GM19043 (cell line): ENCODE data around the gene CPXM1.
"Not testable (repeated sequence)": the region's sequence is repeated elsewhere in the genome, so short reads cannot be mapped to it uniquely, and the experiment has no call there.

Experiments used
- ATAC-seq: cut with Tn5 transposase; IDR thresholded peaks from one replicate; pipeline ENCODE4 v1.9.1; 2021; ENCODE audit warnings: low read depth; ENCODE audit not compliant: unreplicated experiment

The CPXM1 gene

DNA sequence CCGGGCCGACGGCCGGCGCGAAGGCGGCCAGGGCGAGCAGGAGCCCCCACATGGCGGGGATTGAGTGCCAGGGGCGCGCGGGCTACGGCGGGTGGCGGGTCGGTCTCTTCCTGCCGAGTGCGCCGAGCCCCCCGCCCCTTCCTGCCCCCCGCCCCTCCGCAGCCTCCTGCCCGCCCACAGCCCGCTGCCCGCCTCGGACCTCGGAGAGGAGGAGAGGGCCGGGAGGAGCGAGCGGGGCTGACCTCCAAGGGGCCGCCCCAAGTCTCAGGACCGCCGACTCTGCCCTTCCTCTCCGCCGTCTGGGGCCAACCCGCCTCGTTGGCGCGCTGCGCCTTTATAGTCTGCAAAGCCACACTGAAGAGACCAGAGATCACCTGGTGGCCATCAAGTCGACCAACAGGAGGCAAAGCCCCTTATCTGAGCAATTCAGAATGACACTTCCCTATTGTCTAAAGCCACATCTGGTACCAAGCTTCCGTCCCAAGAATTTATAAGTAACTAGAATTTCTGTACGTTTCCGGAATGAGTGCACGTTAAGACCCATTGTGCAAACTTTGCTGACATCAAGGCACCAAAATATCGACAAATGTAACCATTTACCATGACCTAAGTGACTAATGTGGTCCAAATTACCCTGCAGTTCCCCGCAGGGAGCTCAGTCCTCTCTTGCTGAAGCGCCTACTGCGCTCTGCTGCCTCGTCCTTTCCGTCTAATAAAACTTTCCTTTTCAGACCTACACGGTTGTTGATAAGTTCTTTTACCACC is at the start of gene CPXM1:
CPXM1 (minus strand) TSS at position 107 of the 765 bp plus-strand sequence; CDS start at position 52, 55 bp downstream.
- ATAC-seq = peak; percentile 64

DNA sequence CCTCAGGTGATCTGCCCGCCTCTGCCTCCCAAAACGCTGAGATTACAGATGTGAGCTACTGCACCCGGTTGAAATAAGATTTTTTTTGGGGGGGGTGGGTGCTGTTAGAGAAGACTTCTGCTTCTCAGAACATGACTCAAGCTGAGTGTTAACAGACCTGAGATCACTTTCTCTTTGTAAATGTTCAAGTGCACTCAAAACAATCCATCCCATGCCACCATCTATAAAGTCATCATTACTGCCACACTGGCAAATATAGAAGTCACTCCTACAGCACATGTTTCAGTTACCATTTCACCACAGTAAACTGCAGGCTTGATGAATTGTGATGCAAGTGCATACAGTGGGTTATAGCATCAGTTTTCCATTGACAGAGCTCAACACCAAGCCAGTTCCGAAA is 49.1 kb upstream of the CPXM1 start:
- ATAC-seq = no peak

DNA sequence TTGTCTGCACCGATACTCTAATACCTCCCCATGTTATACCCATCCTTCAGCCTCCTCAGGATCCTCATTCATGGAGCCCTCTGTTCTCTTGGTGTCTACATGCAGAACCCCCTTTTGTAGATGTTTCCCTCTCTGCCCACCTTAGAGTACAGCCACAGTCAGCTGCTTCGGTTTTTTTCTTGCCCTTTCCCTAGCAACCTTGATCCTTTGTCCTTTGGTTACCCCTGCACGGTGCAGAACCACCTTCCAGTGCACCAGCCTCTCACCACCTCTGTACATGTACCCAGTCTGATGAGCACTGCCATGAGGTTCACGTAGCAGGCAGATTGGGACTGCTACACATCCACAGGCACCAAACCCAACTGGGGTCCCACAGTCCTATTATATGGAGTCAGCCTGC is 47.4 kb upstream of the CPXM1 start:
- no peak for ATAC-seq

DNA sequence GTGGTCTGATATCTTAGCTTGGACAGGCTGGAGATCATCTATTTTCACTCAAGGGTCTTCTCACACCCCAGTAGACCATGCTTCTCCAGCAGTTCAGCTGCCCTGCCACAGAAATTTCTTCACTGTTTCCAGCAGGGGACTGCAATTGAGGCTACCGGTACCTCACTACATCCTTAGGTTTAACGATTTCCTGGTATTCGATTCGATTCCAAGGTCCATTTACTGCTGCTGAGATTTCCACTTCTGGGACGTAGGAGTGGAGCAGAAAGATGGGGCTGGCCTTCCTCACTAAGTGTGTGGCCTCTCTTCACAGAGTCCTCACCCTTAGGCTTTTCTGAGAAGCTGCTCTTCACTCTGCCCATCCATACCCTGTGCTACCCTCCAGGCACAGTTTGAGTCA is 46.3 kb upstream of the CPXM1 start:
- ATAC-seq = no peak

DNA sequence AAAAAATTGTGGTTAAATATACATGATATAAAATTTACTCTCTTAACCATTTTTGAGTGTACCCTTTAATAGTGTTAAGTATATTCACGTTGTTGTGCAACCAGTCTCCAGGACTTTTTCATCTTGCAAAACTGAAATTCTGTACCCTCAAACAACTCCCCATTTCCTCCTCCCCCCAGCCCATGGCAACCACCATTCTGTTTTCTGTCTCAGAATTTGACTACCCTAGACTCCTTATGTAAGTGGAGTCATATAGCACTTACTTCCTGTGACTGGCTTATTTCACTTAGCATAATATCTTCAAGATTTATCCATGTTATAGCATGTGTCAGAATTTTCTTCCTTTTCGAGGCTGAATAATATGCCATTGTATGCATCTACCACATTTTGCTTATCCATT is 45.2 kb upstream of the CPXM1 start:
- ATAC-seq = no peak

DNA sequence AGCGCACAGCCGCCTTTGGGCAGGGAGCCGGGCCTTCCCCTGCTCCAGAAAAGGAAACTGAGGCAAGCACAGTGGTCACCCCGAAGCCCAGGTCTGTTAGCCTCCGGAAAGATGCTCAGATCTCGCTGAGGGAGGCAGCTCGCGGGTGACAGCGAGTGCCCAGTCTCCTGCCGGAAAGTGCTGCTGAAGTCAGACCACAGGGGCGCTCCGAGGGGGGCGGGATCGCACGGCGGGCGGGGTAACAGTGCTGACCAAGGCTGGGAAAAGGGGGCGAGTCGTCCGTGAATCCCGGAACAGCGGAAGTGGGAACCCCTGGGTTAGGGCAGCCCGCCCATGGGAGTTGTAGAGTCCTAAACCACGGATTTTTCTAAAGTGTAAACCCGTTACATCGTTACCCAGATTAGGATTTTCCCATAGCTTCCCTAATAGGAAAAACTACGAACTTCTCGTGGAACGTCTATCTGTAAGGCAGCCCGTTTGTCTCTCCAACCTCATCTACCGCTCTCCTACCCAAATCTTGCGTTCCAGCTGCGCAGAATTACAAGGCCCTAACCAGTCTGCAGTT is 40.6 kb upstream of the CPXM1 start:
- ATAC-seq = peak; percentile 19

DNA sequence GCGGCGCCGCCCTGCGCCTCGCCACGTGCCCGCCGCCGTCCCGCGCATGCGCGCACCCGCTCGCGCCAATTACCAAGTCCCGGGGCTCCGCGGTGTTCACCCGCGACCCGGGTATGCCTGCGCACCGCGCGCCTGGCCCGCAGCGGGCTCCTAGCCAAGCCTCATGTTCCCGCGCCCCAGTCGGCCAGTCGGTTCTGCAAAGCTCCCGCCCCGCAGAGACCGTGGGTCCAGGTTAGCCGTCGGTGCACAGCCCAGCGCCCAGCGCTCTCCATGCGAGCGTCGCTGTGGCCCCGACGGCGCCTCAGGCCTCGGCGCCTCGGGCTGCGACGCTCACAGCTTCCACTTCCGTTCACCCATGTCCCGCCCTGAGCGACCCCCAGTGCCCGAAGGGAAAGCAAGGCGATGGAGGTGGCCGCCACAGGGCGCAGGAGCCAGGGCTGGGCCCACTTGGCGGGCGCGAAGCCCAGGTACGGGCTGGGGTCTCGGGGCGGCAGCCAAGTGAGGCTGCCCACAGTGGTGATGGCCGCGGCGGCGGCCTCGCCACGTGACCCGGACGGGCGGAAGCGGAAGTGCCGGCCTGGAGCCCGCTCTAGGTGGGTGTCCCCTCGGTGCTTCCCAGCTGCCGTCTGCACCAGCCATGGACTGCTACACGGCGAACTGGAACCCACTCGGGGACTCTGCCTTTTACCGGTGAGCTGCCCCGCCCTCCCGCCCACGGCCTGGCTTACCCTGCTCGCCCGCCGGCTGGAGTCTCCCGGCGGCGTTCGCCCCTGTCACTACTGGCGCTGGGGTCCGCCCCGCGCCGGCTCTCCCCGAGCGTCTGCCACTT is 39.9 kb upstream of the CPXM1 start, which contains the start of the genes PCED1A and VPS16:
PCED1A (minus strand) TSS at position 518 of the 829 bp plus-strand sequence. CDS start 743 bp downstream, outside the sequence.
VPS16 (plus strand) TSS at position 608 of the 829 bp plus-strand sequence; CDS start at position 638, 30 bp downstream.
- peak; percentile 95 for ATAC-seq

DNA sequence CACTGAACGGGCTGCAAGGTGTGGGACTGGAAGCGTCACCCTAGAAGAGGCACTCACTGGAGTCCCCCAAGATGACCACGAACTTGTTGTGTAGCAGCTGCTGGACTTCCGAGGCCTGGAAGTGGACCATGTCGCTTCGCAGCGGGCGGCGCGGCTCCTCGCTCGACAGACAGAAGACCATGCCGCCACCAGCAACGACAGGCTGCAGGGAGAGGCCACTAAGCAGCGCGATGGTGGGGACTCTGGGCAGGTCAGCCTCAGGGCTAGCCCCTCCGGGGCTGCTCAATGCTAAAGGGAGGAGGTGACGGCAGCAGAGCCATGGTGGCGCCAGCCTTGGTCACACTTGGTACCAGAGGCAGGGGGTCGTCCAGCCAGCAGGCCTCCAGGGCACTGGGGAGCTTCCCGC is 39.3 kb upstream of the CPXM1 start:
- no peak for ATAC-seq

DNA sequence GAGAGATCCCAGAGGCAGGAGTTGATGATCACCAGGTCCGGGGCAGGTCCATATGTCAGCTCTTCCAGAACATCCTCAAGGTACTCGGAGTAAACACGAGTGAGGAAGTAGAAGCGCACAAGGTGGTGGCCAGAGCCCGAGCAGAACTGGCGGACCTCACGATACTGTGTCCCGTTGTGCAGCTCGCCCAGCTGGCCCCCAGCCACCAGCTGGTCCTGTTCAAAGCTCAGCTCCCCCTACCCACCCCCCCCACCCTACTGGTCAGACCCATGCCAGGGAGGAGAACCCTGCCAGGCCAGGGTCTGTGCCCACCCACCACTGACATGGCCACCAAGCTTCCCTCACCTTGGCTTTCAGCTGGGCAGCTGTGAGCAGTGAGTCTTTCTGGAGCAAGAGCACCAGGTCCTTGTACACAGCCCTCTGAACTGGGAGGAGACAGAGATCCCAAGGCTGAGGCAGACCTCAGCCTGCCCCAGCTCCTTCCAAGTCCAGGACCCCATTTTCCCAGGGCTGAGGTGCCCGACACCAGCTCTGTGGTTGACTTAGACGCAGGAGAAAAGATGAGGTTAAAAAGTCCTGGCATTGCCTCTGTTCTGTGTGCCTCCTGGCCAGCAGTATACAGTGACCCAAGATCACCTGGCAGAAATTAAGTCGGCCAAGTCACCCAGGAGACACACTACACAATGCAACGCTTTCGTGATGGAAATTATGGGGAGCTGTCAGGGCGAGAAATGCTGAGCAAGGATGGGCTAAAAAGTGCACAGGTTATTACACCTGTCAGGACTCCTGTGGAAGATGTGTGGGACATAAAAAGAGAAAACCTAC is 38.6 kb upstream of the CPXM1 start:
- ATAC-seq = no peak

DNA sequence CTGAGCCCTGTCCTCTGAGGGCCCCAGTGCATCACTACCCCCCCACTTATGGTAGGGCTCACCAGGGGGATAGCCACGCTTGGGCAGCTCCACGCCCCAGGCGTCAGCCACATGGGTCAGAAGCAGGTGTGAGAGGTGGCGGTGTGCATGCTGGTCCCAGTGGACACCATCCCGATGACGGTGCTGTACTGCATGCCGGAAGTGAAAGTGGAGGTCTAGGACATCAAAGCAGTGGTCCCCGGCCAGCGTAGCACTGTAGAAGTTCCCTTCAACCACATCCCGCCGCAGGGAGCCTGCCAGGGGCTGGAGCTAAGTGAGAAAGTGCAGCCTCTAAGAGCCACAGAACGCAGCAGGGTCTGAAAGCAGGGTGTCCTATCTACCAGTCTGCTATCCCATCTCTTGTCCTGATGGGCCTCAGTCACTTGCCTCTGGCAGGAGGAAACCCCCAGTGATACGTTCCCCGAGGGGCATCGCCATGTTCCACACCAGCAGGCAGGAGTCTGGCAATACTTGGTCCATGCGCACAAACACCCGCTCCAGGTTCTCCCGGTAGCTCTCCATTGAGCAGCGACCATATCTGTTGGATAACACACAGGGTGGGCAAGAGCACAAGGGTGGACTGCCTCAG is 37.9 kb upstream of the CPXM1 start:
- no peak for ATAC-seq

DNA sequence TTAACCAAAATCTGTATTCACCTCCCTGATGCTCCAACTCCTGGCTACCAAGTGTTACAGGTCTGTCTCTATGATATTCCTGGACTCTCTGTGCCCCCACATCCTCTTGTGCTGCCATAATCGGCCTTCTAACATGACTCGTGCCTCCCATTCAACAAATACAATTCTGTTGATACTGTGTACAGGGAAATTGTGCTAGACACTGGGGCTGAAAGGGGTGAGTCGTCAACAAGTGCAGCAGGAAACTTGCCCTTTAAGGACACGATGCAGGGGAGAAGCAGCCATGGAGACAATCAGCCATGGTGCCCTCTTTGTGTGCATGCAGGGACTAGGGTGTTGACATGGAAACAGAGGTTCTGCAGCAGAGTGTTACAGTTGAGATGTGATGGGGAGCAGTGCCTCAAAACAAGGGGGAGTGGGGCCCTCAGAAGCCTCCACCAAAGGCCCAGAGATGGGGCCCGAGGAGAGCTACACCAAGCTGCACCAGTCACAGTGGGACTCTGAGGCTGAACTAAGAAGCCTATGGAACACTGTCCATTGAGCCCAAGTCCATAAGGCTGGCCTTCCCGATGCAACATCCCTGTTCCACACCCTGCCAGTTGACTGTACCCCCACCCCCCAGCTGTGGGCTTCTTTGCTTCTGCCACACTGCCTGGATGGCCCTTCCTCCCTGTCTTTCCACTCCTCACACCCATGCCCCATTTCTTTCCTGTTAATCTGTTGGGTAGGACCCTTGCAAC is 37.0 kb upstream of the CPXM1 start:
- ATAC-seq = no peak

DNA sequence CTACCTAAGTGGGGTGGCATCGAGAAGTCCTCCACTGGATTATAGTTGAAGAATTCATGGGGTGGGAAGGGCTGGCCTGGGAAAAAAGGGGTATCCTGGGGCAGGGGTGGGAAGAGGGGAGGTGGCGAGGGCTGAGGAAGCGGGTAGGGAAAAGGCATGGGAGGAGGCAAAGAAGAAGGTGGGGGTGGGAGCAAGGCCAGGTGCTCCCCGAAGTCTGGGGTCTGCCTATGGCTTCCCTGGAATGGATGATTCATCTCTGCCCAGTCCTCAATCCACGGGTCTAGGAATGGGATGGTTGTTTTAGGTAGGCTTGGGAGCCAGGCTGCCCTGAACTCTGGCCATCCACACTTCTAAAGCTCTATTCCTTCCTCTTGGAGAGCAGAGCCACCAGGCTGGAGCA is 35.6 kb upstream of the CPXM1 start:
- ATAC-seq = no peak

DNA sequence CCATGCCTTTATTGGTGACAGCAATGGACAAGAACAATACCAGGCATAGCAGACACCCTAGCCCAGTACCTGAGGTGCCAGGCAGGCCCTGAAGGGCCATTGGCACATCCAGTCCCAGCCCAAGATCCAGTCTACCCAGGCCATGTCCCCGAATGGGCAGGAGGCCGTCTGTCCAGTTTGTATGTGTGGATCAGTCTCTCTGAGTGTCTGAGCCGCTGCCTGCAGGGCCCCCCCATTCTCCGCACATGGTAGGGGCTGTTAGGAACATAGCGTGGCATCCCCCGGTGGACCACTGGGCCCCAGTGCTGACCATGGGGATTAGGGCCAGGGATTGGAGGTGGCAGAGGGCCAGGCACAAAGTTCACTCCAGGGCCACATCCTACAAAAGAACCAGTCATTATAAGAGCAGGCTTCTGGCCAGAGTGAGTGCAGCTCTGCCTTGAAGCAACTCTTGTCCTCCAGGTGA is 34.9 kb upstream of the CPXM1 start:
- ATAC-seq = no peak

DNA sequence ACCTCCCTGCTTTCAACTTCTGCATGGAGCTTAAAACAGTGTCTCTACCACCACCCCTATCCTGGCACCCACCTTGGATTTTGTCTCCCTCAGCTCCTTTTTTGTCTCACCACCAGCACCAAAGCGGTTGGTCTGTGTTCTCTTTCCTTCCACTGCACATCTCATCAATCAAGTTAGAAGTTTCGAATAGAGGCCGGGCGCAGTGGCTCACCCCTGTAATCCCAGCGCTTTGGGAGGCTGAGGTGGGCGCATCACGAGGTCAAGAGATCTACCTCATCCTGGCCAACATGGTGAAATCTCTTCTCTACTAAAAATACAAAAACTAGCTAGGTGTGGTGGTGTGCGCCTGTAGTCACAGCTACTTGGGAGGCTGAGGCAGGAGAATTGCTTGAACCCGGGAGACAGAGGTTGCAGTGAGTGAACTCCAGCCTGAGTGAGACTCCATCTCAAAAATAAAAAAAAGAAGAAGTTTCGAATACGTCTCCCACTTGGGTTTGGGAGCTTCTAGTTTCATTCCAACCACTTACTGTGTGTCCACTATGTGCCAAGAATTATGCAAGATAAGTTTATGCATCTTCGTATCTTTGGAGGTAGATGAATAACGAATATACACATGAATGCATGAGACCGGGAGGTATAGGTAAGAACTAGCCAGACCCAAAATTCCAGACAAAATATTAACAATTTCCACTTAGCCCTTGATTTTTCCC is 34.1 kb upstream of the CPXM1 start:
- no peak for ATAC-seq

DNA sequence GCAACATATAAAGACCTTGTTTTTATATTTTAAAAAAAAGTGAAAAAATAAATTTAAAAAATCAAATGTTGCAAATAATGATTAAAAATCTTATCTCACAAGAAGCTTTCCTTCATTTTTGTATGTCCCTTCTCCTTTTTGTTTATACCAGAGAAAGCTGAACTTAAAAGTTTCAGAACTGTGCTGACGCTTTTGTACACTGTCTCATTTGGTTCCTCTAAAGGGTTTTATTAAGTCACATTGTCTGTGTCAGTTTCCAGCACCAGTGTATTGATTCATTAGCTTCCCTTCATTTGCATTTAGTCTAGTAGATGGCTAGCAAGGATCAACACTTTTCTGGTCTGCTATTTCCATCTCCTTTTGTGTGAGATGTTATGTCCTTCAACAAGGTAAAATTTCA is 33.3 kb upstream of the CPXM1 start:
- no peak for ATAC-seq

DNA sequence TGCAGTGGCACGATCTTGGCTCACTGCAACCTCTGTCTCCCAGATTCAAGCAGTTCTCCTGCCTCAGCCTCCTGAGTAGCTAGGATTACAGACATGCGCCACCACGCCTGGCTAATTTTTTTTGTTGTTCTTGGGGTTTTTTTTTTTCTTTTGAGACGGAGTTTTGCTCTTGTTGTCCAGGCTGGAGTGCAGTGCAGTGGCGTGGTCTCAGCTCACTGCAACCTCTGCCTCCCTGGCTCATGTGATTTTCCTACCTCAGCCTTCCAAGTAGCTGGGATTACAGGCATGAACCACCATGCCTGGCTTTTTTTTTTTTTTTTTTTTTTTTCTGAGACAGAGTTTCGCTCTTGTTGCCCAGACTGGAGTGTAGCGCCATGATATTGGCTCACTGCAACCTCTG is 30.8 kb upstream of the CPXM1 start:
- not testable (repeated sequence) for ATAC-seq

DNA sequence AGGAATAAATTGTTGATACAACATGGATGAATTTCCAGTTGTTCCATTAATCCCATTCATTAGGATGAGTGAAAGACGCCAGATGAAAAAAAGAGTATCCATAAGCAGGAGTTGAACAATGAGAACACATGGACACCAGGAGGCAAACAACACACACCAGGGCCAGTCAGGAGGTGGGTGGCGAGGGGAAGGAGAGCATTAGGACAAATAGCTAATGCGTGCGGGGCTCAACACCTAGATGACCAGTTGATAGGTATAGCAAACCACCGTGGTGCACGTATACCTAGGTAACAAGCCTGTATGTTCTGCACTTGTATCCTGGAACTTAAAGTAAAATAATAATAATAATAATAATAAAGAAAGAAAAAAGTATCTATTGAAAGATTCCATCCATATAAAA is 28.9 kb upstream of the CPXM1 start:
- ATAC-seq = no peak

DNA sequence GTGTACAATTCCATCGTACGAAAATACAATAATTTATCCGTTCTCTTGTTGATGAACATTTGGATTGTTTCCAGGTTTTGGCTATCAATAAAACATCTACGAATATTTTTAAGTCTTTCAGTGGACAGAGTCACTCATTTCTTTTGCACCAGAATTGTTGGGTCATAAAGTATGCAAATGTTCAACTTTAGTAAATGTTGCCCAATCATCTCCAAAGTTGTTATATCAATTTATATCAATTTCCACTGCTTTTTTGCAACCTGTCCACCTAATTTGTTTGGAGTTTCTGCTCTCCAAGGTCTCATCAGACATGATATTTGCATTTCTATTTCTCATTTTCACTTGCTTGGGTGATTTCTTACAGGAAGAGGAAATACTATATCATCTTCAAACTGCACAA is 26.2 kb upstream of the CPXM1 start:
- no peak for ATAC-seq

DNA sequence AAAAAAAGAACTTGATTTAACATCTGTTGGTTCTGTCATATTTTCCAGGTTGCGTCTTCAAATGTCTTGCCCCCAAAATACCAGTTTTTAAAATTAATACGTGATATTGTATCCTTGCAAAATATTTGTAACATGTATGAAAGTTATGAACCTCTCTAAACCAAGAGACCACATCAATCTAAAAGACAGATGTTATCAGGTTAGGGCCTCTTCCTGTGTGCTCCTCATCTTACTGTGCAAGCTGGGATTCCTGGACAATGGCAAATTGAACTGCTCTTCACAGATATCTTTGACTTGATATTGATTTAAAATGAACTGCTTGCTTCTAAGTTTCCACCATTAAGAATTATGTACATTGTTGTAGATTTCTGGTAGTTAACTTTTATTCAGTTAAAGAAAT is 25.3 kb upstream of the CPXM1 start:
- ATAC-seq = no peak
